Immature natural killer cell (primary cell): Measurements from ENCODE around the gene MAP4. TPM values are rescaled to one million over a fixed set of nuclear protein-coding genes. Genes with fewer than 3 reads are reported as not detected.

Experiments used
- polyA plus RNA-seq, 3 donors: library from polyadenylated mRNA; unstranded; fragments of 300-500 nt; fragmentation: Illumina TruSeq; gene quantifications; one replicate each; pipeline ENCODE4 v1.2.3, GENCODE V29; 2021

MAP4 gene
- polyA plus RNA-seq, 3 donors from 2014 or later = 4.4 to 64.2 (median 17.4) TPM

Other genes starting within 250 kb of the MAP4 start
- 10 to 100 TPM; 28.4 to 85.4 (median 54.3) TPM for gene SMARCC1, start 234.5 kb downstream of the MAP4 start, polyA plus RNA-seq
- gene DHX30, start 213.3 kb downstream of the MAP4 start, polyA plus RNA-seq = 10 to 100 TPM; 23.2 to 44.4 (median 28.0) TPM
- gene CDC25A, start 172.0 kb upstream of the MAP4 start, polyA plus RNA-seq = under 1 TPM in 2 of 3 donors, not detected in 1; 0.16 to 0.20 TPM
- not detected for gene CAMP, start 207.1 kb upstream of the MAP4 start, polyA plus RNA-seq
- gene ZNF589, start 224.7 kb upstream of the MAP4 start, polyA plus RNA-seq = 1 to 10 TPM; 3.1 to 4.8 (median 4.6) TPM